Skeletal muscle cell (primary cell): ENCODE data around the gene ERI2.
"Not testable (repeated sequence)": the region's sequence is repeated elsewhere in the genome, so short reads cannot be mapped to it uniquely, and the experiment has no call there.

Experiments
- DNase-seq: peaks from one replicate; pipeline ENCODE4 v3.0.0-alpha.2; 2010; ENCODE audit warnings: low read depth
- H3K4me3 ChIP-seq: 2 replicates; pipeline ENCODE4 v1.5.1; 2011; ENCODE audit warnings: low read depth, mild to moderate bottlenecking, control low read depth, low read length, moderate library complexity

The ERI2 gene

GRCh38 chr16:20822521-20823325 lies 16.5 kb upstream of the ERI2 start:
- DNase-seq = no peak

DNA sequence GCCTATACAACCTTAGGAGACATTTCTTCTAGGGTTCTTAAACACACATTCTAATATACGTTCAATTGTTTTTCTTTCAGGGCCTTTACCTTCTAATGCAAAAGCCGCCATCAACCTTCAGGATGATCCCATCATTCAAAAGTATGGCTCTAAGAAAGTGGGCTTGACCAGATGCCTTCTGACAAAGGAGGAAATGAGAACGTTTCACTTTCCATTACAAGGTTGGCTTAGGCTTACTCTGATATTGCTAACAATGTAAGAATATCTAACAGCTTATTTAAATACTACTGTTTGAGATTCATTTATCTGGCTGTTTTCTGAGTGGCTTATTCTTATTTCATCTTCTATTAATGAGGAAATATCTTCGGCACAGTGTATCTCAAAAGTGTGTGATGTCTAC lies 15.4 kb upstream of the ERI2 start:
- no peak for DNase-seq
- no peak overlapping the region for H3K4me3 ChIP-seq

More at GRCh38 chr16:20822521-20823325, 16.5 kb upstream of the ERI2 start:
- no peak overlapping the region for H3K4me3 ChIP-seq

DNA sequence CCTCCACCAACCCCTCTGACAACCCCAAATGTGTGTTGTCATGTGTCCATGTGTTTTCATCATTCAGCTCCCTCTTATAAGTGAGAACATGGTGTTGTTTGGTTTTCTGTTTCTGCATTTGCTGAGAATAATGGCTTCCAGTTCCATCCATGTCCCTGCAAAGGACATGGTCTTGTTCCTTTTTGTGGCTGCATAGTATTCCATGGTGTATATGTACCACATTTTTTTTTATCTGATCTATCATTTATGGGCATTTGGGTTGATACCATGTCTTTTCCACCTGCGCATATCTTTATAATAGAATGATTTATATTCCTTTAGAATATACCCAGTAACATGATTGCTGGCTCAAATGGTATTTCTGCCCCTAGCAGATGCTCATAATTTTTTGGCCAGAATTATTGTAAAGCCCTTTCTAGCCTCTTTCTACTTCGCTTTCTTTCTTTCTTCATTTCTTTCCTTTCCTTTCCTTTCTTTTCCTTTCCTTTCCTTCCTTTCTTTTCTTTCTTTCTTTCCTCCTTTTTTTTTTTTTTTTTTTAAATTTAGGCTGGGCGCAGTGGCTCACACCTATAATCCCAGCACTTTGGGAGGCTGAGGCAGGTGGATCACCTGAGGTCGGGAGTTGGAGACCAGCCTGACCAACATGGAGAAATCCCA lies 12.8 kb upstream of the ERI2 start:
- DNase-seq = no peak
- H3K4me3 ChIP-seq = no peak overlapping the region

- DNase-seq = no peak
- no peak overlapping the region for H3K4me3 ChIP-seq
These were observed 8.5 kb upstream of the ERI2 start for GRCh38 chr16:20814784-20815183.

- DNase-seq = no peak
- no peak overlapping the region for H3K4me3 ChIP-seq
These were observed 6.2 kb upstream of the ERI2 start for GRCh38 chr16:20812510-20812909.

GRCh38 chr16:20811889-20812439 lies 5.7 kb upstream of the ERI2 start:
- no peak for DNase-seq
- H3K4me3 ChIP-seq = no peak overlapping the region

DNA sequence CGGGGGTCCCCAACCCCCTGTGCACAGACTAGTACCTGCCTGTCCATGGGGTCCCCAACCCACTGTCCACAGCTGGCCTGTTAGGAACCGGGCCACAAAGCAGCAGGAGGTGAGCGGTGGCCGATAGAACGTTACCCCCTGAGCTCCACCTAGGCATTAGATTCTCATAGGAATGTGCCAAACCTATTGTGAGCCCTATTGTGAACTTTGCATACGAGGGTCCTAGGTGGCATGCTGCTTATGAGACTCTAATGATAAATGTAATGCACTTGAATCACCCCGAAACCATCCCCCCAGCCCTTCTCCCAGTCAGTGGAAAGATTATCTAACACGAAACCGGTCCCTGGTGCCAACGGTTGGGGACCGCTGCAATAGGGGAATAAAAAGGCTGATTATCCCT lies 1.6 kb upstream of the ERI2 start:
- no peak for DNase-seq
- no peak overlapping the region for H3K4me3 ChIP-seq

GRCh38 chr16:20805684-20806167 lies 546 bp downstream of the ERI2 start:
- DNase-seq = not testable (repeated sequence)
- peak overlapping the region; percentile 79 for H3K4me3 ChIP-seq

DNA sequence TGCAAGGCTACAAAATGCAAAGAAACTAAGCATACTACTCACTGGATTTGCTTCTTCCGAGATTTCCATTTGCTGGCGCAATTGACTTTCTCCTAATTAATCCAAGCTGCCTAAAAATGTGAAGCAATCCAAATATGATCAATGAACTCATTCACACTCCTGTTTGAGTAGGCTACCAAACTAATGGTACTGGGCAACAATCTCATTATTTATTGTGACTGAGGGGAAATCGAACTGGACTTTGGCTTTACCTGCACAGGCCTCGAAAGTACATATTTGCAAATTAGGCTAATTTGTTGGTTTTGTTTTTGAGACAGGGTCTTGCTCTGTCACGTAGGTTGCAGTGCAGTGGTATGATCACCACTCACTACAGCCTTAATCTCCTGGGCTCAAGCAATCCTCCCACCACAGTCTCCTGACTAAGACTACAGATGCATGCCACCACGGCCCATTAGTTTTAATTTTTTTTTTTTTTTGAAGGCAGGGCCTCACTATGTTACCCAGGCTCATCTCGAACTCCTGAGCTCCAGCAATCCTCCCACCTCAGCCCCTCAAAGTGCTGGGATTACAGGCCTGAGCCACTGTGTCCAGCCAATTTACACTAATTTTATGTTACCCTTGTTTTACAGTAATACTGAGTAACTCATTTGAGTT lies 2.6 kb downstream of the ERI2 start:
- no peak for DNase-seq
- no peak overlapping the region for H3K4me3 ChIP-seq

DNA sequence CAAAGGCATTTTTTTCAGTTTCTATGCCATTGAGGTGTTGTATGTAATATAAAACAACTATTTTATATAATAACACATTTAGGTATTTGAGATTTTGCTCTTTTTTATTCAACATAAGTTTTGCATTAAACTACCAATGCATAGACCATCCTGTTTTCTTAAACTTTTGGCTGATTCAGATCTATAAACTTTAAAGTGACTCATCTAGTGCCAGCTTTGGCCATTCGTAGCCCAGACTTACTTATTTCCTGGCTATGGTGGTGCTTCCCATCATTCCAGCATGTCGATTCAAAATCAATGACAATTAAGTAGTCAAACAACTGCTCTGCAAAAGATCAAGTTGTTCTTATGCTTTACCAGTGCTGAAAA lies 3.1 kb downstream of the ERI2 start:
- no peak for DNase-seq
- no peak overlapping the region for H3K4me3 ChIP-seq

GRCh38 chr16:20801278-20801677 lies 5.0 kb downstream of the ERI2 start:
- H3K4me3 ChIP-seq = no peak overlapping the region

GRCh38 chr16:20799599-20799998 lies 6.7 kb downstream of the ERI2 start:
- H3K4me3 ChIP-seq = no peak overlapping the region
- DNase-seq = no peak

More at GRCh38 chr16:20801278-20801677, 5.0 kb downstream of the ERI2 start:
- no peak for DNase-seq

DNA sequence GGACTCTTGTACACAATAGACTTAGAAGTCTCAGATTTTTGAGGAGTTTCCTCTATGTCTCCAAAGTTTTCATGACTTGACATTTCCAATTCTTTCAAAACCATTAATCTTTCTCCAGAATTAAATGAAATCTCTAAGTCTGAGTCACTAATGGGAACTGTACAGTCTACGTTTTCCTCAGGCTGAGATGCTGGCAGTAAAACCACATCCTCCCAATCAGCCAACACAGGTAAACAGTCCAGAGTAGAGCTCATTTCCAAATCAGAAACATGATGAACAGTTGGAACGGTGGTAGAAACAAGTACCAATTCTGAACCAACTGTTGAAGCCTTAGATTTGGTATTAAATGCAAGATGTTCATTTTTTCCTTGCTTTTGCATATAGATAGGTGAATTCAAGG lies 7.9 kb downstream of the ERI2 start:
- DNase-seq = no peak
- H3K4me3 ChIP-seq = no peak overlapping the region

GRCh38 chr16:20791923-20792612 lies 14.2 kb downstream of the ERI2 start:
- no peak for DNase-seq

GRCh38 chr16:20789130-20789529 lies 17.1 kb downstream of the ERI2 start:
- DNase-seq = no peak
- no peak overlapping the region for H3K4me3 ChIP-seq

More at GRCh38 chr16:20791923-20792612, 14.2 kb downstream of the ERI2 start:
- no peak overlapping the region for H3K4me3 ChIP-seq

DNA sequence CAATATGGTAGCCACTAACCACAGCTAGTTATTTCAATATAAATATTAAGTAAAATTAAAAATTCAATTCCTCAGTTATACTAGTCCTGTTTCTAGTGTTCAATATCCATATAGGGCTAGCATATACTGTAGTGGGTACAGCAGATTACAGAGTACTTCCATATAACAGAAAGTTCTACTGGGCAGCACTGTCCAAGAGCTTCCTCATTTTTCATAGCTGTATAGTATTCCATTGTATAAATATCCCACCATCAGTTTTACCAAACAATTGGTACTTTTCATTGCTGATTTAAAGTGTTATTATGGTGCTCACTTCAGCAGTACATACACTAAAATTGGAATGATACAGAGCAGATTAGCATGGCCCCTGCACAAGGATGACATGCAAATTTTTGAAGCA lies 22.1 kb downstream of the ERI2 start:
- DNase-seq = no peak
- no peak overlapping the region for H3K4me3 ChIP-seq

DNA sequence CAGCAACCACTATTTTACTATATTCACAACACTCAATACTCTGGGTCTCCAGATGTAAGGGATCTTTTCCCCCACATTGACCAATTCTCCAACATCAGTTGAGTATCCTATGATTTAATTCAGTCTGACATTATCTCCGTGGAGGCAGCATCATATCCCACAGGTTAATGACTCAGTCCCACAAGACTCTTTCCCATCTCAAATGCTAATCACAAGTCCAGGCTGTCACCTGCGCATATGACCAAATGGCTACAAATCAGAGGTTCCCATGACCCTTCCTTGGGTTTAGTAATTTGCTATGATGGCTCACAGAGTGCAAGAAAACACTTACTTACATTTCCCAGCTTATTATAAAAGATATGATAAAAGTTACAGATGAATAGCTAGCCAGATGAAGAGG lies 23.8 kb downstream of the ERI2 start:
- no peak overlapping the region for H3K4me3 ChIP-seq
- DNase-seq = no peak

DNA sequence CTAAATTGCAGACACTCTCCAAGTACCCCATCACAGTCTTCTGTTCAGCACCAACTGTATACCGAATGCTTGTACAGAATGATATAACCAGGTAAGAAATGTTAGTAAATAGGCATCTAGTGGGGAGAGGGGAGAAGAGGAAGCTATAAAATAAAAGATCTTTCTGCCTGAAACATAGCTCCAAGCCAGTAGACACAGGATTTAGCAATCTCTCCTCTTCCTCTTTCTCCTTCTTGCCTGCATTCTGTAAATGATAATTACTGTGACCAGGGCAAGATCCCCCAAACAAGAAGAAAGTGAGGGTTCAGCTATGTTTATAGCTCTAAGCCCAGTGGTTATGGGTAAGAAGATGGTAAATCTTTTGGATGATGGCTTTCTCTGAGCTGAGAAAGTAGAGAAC lies 24.6 kb downstream of the ERI2 start:
- no peak for DNase-seq
- H3K4me3 ChIP-seq = no peak overlapping the region

GRCh38 chr16:20774703-20775362 lies 31.4 kb downstream of the ERI2 start:
- DNase-seq = peak; percentile 8
- H3K4me3 ChIP-seq = no peak overlapping the region
